Sigmoid colon (tissue), 7 donors: ENCODE results near the gene GNS. TPM values are rescaled to one million over a fixed set of nuclear protein-coding genes. Genes with fewer than 3 reads are reported as not detected.

Experiments
- DNase-seq: peaks from one replicate; pipeline ENCODE4 v3.0.0-alpha.2; 2019
- H3K27ac ChIP-seq, 4 donors: fragments of 200-600 bp; sonication (generic); one replicate each; pipeline ENCODE4 v1.5.1; 2016 to 2019; ENCODE audit warnings: mild to moderate bottlenecking in 1 of 4
- H3K27me3 ChIP-seq, 3 donors: fragments of 200-600 bp; sonication (generic); one replicate each; pipeline ENCODE4 v1.5.1; 2019; ENCODE audit warnings: mild to moderate bottlenecking in 1 of 3
- H3K36me3 ChIP-seq, 4 donors: fragments of 200-600 bp; sonication (generic); one replicate each; pipeline ENCODE4 v1.5.1; 2016 to 2019
- H3K4me1 ChIP-seq, 4 donors: fragments of 200-600 bp; sonication (generic); one replicate each; pipeline ENCODE4 v1.5.1; 2017 to 2019
- H3K4me3 ChIP-seq, 4 donors: fragments of 200-600 bp; sonication (generic); one replicate each; pipeline ENCODE4 v1.5.1; 2017 to 2019; ENCODE audit warnings: mild to moderate bottlenecking in 2 of 4, moderate library complexity in 1 of 4
- H3K9me3 ChIP-seq, 4 donors: fragments of 200-600 bp in 3 of 4; sonication (generic) in 3 of 4; one replicate each; pipeline versions ENCODE4 v1.5.1 to v1.6.1; 2013 to 2019
- EP300 ChIP-seq, 4 donors: sonication (generic); formaldehyde crosslinking; IDR thresholded peaks; one replicate each; pipeline ENCODE4 v1.6.1; 2017; ENCODE audit warnings: antibody characterized with exemption in 4 of 4
- POLR2A ChIP-seq, 2 donors: fragments of 450-650 bp; IDR thresholded peaks; one replicate each; pipeline ENCODE4 v1.6.1; 2016; ENCODE audit warnings: antibody characterized with exemption in 2 of 2, mild to moderate bottlenecking in 2 of 2, moderate library complexity in 2 of 2
- POLR2AphosphoS5 ChIP-seq, 4 donors: sonication (generic); formaldehyde crosslinking; IDR thresholded peaks; one replicate each; pipeline ENCODE4 v1.6.1; 2017; ENCODE audit warnings: antibody characterized with exemption in 4 of 4
- WGBS, 2 donors: extraction: QIAGEN DNeasy Blood & Tissue Kit; methylation state at CpG; one replicate each; pipeline ENCODE4 v1.1.7; 2013; 5-methylcytosine and 5-hydroxymethylcytosine counted together
- intact Hi-C: fragments of 100-400 bp; cut with DNase I; formaldehyde crosslinking; loops from one replicate; pipeline ENCODE4 v1.15.1; 2023
- polyA plus RNA-seq, 3 donors: library from polyadenylated mRNA; stranded (reverse); fragments of 200-250 nt; gene quantifications; one replicate each; pipeline ENCODE4 v1.2.3, GENCODE V29; 2013
- total RNA-seq, 4 donors: library from RNA; depleted of rRNA; stranded (reverse); fragments of >200 nt; gene quantifications; one replicate each; pipeline ENCODE4 v1.1.0, GENCODE V29; 2016
- TF ChIP-seq, protein P1 (sequence below), 4 experiments: fragments of 450-650 bp in 3 of 4; fragments of 200-600 bp in 1 of 4; IDR thresholded peaks; one replicate each; pipeline ENCODE4 v1.5.1; 2016 to 2019; ENCODE audit warnings: antibody characterized with exemption in 4 of 4, mild to moderate bottlenecking in 3 of 4, moderate library complexity in 2 of 4
- donor health status: healthy with polysubstance abuse.
- donor health status: Bipolar disorder and iron deficiency.
- donor health status: healthy.

The GNS gene
- total and polyA plus RNA-seq, 7 donors: 4.2 to 73.0 (median 65.3) TPM

DNA sequence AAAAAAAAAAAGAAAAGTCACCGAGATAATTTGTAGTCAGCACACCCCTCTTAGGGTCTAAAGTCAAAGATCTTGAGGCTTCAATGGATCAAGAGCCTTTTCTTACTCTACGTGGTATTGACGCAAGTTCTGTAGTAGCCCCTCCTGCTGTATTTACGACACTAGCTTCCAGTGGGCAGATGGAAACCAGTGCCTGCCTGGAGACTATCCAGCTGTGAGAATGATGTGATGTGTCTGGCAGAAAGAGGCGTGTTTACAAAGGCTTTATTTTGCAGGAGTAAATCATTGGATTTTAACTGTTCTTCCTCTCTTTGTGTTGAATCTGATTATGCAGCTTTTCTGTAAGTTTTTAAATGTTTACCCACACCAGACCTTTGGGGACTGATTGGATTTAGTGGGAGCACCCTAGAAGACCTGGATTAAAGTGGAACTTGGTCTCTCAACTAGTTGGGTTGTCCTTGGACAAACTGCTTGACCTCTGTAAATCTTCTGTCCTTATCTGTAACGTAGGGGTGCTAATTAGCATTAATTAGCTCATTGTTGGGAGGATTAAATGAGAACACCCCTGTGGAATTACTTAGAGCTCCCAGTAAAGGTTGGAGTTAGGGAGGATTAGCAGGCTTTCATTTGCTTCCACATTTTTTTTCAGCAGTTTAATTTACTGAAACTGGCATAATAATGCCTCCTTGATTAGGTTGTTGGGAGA, 76.5 kb downstream of the GNS start:
- no peaks in the 10 kb centered on the region for H3K27me3 ChIP-seq
- H3K4me3 ChIP-seq: no peak overlapping the region
- TF ChIP-seq POLR2A (IDR thresholded peaks at IDR 0.05) (no peak), POLR2AphosphoS5 (IDR thresholded peaks at IDR 0.05) (peak; percentile 97 to 99 (median 98)), EP300 (IDR thresholded peaks at IDR 0.05) (peak; percentile 96 to 99 (median 98))
- TF ChIP-seq, protein P1, sequence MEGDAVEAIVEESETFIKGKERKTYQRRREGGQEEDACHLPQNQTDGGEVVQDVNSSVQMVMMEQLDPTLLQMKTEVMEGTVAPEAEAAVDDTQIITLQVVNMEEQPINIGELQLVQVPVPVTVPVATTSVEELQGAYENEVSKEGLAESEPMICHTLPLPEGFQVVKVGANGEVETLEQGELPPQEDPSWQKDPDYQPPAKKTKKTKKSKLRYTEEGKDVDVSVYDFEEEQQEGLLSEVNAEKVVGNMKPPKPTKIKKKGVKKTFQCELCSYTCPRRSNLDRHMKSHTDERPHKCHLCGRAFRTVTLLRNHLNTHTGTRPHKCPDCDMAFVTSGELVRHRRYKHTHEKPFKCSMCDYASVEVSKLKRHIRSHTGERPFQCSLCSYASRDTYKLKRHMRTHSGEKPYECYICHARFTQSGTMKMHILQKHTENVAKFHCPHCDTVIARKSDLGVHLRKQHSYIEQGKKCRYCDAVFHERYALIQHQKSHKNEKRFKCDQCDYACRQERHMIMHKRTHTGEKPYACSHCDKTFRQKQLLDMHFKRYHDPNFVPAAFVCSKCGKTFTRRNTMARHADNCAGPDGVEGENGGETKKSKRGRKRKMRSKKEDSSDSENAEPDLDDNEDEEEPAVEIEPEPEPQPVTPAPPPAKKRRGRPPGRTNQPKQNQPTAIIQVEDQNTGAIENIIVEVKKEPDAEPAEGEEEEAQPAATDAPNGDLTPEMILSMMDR (IDR thresholded peaks at IDR 0.05): no peak
- intact Hi-C loops: no loop called here
- WGBS, 2 donors: 64 to 68% methylated on average over 6 of the region's 6 CpGs
- peak; percentile 93 for DNase-seq
- peaks cover 0 to 93% (median 76%) of the 10 kb centered on the region in 4 donors for H3K4me1 ChIP-seq
- H3K27ac ChIP-seq: peak overlapping the region; percentile 79 to 92 (median 80)
- H3K36me3 ChIP-seq: peaks cover 0 to 13% (median 0%) of the 10 kb centered on the region in 4 donors
- no peaks in the 10 kb centered on the region for H3K9me3 ChIP-seq

DNA sequence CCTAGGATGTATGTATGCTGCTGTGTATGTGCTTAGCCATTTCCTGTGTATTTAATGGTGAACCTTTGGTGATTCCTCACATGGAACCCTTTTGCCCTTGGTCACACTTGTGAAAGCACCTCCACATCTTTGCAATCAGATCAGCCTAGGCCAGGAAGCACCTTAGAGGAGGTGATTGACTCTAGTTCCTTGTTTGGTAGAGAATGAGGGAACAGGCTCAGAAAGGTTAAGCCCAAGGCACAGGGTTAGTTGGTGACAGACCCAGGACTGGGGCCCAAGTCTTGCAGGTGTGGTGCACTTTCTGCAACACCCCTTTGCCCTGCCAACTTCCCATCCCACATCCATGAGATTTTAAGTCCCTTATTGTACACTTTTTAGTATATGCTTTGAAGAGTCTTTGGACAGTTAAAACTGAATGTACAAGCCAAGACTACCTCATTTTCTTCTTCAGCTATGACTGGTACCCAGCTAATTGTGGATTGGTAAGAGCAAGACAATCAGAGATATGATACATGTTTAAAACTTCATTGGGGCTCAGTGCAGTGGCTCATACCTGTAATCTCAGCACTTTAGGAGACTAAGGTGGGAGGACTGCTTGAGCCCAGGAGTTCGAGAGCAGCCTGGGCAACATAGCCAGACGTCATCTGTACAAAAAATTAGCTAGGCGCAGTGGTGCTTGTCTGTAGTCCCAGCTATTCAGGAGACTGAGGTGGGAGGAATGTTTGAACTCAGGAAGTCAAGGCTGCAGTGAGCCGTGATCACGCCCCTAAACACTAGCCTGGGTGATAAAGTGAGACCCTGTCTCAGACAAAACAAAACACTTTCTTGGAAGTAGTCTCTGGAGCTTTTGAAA, 77.8 kb downstream of the GNS start:
- DNase-seq: no peak
- 73 to 92% methylated on average over 5 of the region's 5 CpGs for WGBS, 2 donors
- TF ChIP-seq POLR2AphosphoS5 (IDR thresholded peaks at IDR 0.05): no peak
- TF ChIP-seq, protein P1 (IDR thresholded peaks at IDR 0.05): no peak
- TF ChIP-seq POLR2A (IDR thresholded peaks at IDR 0.05): no peak
- TF ChIP-seq EP300 (IDR thresholded peaks at IDR 0.05): no peak
- intact Hi-C loops: no loop called here
- H3K27ac ChIP-seq: peak overlapping the region; percentile 79 to 92 (median 80)
- H3K4me3 ChIP-seq: no peak overlapping the region
- H3K9me3 ChIP-seq: no peaks in the 10 kb centered on the region
- no peaks in the 10 kb centered on the region for H3K27me3 ChIP-seq
- H3K4me1 ChIP-seq: peaks cover 0 to 93% (median 76%) of the 10 kb centered on the region in 4 donors
- peaks cover 0 to 13% (median 0%) of the 10 kb centered on the region in 4 donors for H3K36me3 ChIP-seq

DNA sequence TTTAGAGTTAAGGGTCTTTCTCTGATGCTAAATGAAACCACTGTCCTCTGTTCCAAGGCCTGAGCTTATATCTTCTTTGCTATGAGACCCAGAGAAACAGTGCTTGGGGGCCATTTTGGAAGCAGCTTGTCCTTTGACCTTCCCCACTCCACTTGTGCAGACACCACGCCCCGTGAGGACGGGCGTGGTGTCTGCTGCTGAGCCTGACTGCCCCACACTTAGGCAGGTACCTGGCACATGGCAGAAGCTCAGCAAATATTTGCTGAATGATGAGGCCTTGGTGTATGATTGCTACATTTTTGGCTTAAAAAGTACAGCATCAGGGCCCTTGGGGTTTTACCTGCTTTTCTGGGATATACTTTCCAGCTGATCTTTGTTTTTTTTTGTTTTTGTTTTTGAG, 79.0 kb downstream of the GNS start:
- TF ChIP-seq, protein P1 (IDR thresholded peaks at IDR 0.05): no peak
- TF ChIP-seq POLR2A (IDR thresholded peaks at IDR 0.05): no peak
- no peak for TF ChIP-seq POLR2AphosphoS5 (IDR thresholded peaks at IDR 0.05)
- TF ChIP-seq EP300 (IDR thresholded peaks at IDR 0.05): no peak
- H3K4me1 ChIP-seq: peaks cover 0 to 97% (median 87%) of the 10 kb centered on the region in 4 donors
- no peaks in the 10 kb centered on the region for H3K27me3 ChIP-seq
- no peaks in the 10 kb centered on the region for H3K9me3 ChIP-seq
- no peak for DNase-seq
- peak overlapping the region; percentile 79 to 92 (median 80) for H3K27ac ChIP-seq
- 11 to 56% methylated on average over 4 of the region's 4 CpGs for WGBS, 2 donors
- intact Hi-C loops: no loop called here
- no peak overlapping the region for H3K4me3 ChIP-seq
- H3K36me3 ChIP-seq: peaks cover 0 to 5% (median 0%) of the 10 kb centered on the region in 4 donors

DNA sequence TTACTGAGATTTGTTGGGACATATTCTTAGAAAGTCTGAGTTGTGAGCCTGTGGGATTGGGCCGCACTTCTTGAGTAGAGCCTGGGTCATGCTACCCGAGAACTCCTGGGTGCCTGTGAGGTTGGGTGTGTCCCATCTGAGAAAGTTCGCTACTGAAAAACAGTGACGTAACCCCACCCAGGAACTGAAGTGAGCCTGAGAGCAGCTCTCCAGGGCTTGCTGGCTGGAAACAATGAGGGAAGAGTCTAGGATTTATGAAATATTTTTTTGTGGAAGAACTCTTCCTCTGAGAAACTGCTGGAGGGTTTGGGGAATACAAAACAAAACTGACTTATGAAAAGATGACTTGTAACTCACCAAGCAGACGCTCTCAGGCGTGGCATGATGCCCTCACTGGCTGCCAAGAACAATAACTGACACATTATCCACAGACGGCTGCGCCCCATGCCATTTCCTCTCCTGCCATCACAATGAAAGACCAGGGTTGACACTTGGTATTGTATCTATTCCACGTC, 79.7 kb downstream of the GNS start:
- Histone ChIP-seq H3K27ac (peak overlapping the region; percentile 79 to 92 (median 80)), H3K27me3 (no peaks in the 10 kb centered on the region), H3K36me3 (no peaks in the 10 kb centered on the region), H3K4me3 (peak overlapping the region in 2 of 4 donors; percentile 19 to 26), H3K9me3 (no peaks in the 10 kb centered on the region), H3K4me1 (peaks cover 0 to 100% (median 90%) of the 10 kb centered on the region in 4 donors)
- peak; percentile 90 for DNase-seq
- TF ChIP-seq EP300 (IDR thresholded peaks at IDR 0.05) (peak in 1 of 4 donors; percentile 2), POLR2A (IDR thresholded peaks at IDR 0.05) (no peak), POLR2AphosphoS5 (IDR thresholded peaks at IDR 0.05) (peak; percentile 29 to 66 (median 44))
- TF ChIP-seq, protein P1 (IDR thresholded peaks at IDR 0.05): no peak
- intact Hi-C loops: no loop called here
- 11 to 34% methylated on average over 9 of the region's 9 CpGs for whole genome bisulfite sequencing, 2 donors
